ENCODE results near the gene SCRN1. TPM values are rescaled to one million over a fixed set of nuclear protein-coding genes. Genes with fewer than 3 reads are reported as not detected.
"Not testable (repeated sequence)": the region's sequence is repeated elsewhere in the genome, so short reads cannot be mapped to it uniquely, and the experiment has no call there.

Gene SCRN1
- polyA plus RNA-seq, 1 donor, result 68.3 TPM

DNA sequence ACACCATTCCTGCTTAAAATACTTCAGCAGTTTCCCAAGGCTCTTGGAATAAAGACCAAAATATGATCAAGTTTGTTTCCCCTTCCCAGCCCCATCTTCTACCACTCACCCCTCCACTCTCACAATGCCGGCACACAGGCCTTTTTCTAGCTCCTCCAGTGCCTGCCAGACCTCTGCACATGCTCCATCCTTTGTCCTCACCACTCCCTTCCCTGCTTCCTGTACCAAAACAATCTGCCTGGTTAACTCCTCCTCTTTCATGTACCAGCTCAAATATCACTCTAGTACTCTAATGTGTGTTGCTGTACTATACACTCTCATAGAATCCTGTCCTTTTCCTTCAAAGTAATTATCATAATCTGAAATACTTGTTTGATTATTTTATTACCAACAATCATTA, 19.4 kb downstream of the SCRN1 start:
- DNase-seq, result no peak

DNA sequence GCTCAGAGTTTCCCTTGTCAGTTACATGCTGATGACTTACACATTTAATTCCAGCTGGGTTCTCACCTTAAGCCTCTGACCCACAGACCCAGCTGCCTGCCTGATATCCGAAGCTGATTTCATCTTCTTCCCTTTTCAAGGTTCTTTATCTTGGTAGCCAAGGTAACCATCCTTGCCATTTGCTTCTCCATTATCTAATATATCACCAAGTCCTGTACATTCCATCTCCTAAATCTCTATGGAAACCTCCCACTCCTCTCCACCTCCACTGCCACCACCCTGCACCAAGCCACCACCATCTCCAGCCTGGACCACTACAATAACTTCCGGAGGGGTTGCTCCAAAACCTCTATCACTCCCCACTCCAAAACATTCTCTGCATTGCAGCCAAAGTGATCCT, 19.9 kb downstream of the SCRN1 start:
- DNase-seq, result no peak

DNA sequence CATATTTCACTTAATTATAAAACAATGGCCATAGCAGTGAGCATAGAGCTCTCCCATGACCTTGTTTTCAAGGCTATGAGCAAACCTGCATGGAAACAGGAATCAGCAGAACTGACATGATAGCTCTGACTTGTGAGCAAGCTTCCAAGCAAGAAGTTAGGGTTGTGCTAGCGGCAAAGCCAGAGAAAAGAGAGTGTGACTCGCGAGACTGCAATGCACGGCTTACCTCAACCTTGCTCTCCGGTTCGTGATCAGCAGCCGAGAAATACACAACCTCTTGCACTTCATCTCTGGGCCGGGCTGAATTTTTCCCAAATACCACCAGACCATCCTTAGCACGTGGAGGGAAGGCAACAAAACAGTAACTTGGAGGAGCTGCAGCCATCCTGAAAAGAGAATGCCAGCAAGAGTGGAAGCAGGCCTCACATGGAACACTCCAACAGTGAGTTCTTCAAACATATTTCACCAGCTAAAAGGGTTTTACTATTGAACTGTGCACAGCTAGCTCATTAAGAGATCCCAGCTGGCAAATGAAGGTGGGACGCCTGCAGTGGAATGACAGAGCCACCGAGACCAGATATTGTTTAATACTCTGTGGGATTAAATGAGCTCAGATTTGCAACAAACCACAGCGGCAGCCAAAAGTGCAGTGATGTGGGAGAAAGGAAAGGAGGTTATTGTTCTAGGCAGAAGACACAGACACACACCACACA, 20.8 kb downstream of the SCRN1 start:
- DNase-seq, result no peak

DNA sequence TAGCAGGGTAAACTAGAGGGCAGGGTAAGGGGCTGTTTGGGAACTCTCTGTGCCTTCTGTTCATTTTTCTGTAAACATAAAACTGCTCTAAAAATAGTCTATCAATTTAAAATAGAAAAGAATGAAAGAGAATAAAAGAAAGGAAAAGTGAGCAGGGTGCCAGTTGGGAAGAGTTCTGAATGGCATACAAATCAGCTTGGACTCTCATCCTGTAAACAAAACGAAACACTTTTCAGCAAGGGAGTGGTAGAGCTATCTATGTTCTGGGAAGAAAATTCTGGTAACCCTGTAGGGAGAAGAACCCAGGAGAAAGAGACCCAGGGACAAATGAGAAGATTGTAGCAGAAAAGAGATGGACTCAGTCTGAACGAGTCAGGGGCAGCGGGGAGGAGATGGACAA, 24.6 kb downstream of the SCRN1 start:
- DNase-seq, result no peak

DNA sequence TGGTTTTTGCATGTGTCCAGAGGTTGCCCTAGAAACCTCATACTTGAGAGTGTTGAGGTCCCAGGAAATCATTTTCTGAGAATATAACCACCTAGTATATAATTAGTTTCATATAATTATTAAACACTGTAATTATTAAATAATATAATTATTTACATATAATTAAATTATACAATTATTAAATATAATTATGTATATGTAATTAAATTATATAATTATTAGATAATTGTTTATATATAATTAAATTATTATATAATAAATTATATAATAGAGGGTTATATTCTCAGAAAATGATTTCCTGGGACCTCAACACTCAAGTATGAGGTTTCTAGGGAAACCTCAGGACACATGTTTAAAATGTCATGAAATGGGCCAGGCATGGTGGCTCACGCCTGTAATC, 27.6 kb downstream of the SCRN1 start:
- no peak for DNase-seq

DNA sequence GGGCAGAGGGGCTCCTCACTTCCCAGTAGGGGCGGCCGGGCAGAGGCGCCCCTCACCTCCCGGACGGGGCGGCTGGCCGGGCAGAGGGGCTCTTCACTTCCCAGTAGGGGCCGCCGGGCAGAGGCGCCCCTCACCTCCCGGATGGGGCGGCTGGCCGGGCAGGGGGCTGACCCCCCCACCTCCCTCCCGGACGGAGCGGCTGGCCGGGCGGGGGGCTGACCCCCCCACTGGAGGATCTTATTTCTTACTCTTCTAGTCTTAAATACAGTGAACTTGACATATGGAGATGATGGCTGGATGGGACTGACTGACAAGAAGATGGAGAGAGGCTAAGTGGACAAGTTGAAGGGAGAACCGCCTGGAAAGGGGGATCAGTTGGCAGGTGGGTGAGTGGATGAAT, 28.0 kb downstream of the SCRN1 start:
- DNase-seq, result not testable (repeated sequence)

DNA sequence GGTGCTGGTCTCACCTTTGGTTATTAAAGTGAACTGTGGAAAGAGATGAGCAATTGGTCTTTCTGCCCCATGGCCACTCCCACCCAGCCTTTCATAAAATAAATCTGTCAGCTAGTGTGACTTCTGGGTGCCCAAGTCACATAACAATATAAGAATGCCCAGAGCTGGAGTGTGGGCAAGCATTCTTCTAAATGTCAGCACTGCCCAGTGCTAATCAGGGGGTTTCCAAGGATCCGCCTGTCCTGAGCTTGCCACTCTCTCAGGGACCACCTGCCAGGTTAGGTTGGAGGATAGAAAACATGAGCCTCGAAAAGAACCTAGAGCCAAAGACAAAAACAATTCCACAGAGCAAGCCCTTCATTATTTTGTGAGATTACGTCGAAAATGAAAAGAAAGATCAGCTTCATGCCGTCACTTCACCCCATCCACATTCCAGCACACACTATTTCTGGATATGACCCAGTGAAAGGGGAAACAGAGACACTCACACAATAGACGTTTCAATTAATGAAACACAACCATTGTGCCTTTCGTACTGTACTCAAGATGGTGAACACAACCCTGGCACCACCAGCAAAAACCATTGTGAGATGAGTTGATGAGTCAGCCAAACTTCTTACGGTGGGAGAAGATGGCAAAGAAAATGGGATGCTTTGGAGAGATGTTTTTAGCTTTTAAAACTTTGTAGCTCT, 30.8 kb downstream of the SCRN1 start:
- no peak for DNase-seq

DNA sequence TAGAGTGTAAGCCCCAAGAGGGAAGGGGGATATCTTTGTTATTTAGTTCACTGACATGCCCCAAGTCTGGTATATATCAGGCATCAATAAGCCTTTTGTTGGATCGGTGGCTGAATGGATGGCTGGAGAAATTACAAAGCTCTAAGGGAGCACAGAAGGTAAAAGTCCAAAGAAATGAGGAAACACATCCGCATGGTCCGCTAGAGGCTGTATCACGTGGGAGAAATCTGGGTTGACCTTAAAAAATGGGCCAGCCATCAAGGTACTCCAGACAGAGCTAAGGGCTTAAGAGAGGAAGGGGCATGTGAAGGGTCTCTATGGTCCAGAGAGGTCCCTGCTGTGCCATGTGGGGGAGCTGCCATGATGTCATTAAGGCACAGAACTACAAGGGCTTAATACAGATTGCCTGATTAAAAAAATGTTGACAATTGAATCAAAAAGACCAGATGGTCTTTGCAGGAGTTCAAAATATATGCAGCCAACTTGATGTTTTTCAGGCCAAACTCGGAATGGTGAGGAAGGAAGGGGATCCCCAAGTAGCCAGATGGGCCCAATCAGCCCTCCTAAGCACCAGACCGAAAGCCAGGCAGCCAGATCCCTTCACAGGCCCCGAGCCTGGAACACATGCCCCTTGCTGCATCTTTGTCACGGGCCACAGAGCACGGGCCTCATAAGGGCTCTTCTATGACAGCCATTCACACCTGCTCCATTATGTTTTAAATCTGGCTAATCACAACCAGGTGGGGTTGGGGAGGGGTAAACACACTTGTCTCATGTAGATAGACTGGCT, 31.9 kb downstream of the SCRN1 start:
- no peak for DNase-seq

DNA sequence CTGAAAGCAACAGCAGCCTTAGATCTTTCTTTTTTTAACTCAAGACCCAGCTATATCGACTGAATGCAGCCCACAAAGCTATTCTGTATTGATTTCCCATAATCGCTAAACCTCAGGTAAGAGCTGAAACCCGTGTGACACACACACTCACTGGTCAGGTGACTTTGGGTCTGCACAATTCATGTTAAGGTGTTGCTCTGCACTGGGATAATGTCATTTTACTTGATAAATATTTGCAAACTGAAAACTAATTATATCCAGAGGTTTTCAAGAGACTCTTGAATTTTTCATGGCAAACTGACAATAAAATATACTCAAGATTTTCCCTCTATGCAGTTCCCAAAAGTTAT, 33.1 kb downstream of the SCRN1 start:
- no peak for DNase-seq

DNA sequence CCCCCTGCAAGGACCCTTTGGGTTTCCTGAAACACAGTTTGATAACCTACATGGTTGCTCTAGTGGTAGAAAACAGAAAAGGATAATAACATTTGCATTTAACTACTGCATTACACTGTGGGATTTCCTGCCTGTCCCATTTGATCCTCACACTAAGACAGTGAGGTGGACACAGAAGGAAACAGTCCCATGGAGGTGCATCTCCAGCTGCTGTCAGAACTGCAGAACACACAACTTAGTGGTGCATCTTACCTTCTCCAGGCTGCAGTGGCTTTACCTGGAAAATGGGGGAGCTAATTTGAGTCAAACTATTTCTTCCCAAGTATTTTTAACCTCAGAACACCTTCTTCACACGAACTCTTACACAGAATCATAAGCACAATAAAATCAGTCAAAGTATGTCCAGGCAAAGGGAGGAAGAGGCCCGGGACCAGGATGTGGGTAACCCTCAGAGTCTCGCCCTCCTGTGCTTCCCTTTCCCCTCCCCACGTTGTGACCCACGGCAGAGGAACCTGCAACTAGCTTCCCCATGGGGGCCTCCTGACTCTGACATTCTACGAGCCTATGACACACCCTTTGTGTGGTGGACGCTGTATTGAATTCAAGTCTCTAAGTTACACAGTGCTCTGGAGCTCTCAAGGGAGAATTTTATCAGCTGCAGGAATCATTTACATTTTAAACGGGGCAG, 33.7 kb downstream of the SCRN1 start:
- DNase-seq, result no peak

DNA sequence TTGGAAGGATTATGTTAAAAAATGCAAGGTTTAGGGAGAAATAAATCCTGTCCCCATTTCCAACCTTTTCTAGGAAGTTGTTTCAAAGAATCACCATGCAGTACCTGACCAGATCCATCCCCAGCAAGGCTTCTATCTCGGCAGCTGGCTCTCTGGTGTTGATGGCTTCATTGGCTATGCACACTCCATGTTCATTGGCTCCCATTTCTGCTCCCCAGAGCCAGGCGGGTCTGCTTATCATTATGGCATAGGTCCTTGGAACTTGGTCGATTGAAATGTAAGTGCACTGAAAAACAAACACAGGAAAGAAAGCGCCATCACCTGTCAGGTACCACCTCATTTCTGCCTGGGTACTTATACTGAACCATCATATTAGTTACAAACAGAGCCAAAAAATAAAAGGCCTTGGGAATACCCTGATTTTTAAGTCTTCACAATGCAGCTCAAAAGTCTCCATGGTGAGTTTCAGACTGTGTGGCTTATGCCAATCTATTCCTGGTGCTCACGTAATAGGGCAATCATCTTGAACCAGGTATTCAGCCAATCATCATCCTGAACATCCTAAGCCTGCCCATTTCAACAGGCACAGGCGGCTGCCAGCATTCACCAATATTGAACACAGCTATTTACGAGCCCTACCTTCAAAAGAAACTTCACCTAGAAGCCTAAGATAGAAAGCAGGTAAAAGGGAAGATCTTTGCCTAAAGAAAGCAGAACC, 34.4 kb downstream of the SCRN1 start:
- no peak for DNase-seq

DNA sequence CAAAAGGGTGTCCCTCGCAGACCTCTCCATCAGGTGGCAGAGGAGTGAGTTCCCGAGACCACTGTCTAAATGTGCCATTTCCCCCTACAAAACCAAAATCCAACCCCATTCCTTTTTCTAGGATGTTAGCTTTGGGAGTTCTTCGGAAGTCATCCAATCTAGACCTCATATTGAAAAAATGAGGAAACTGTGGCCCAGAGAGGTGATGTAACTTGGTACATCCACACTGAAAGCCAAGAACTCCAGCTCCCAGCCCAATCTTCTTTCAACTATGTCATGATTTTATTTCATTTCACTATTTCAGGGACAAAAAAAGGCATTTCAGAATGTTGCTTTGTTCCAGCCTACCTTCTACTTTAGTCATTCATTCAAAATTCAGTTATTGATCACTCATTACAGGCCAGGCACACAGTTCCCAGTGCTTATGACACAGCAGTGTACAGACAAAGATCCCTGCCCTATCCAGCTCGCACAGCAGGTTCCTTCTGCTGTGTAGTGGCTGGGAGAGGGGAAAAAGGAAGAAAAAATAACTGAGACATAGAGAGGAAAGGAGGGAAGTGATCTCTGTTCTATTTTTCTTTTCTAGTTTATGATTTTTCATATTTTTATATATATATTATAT, 35.8 kb downstream of the SCRN1 start:
- no peak for DNase-seq

DNA sequence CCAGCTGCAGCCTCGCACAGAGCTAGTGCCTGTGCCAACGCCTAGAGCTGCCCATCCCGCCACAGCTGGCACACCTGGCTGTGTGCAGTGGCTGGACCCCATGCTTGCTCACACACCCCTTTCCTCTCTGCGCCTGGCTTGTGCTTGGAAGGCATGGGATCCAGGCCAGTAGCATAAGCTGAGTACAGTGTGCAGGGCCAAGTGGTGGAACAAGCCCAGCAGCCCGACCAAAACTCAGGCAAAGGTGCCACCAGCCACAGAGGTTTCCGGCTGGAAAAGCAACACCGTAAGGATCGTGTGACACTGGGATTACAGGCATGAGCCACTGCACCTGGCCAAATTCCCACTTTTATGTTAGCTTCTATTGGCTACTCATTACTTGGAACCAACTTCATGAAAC, 38.4 kb downstream of the SCRN1 start:
- DNase-seq, result no peak

DNA sequence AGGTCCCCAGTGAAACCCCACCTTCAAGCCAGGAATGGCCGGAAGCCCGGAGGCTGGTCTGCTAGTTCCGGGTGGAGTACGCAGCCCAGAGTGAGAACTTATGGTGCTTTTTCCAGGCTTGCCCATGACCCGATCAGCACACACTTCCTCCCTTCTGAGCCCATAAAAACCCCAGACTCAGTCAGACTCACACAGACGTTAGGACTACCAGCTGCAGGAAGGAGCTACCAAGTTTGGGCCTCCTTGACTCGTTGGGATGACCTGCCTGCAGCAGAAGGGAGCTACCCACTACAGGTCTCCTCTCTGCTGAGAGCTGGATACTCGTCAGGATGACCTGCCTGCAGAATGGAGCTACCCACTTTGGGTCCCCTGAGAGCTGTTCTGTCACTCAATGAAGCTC, 39.1 kb downstream of the SCRN1 start:
- DNase-seq, result no peak

DNA sequence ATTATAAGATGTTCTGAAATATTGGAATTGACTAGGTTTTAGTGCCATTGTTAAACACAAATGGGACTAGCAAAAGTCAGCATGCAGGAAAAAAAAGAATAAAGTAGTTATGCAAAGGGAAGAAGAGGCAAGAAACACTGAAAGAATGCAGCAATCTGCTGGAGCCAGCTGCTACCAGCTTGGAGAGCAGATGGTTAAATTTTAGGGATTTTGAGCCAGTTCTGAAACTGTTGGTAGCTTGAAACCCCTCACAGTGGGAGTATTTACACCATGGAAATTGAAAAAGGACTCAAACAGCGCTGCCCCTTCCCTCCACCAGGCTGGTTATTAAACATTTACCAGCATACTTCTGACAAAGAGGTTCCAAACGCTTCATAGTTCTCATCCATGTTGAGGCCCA, 41.0 kb downstream of the SCRN1 start:
- no peak for DNase-seq

DNA sequence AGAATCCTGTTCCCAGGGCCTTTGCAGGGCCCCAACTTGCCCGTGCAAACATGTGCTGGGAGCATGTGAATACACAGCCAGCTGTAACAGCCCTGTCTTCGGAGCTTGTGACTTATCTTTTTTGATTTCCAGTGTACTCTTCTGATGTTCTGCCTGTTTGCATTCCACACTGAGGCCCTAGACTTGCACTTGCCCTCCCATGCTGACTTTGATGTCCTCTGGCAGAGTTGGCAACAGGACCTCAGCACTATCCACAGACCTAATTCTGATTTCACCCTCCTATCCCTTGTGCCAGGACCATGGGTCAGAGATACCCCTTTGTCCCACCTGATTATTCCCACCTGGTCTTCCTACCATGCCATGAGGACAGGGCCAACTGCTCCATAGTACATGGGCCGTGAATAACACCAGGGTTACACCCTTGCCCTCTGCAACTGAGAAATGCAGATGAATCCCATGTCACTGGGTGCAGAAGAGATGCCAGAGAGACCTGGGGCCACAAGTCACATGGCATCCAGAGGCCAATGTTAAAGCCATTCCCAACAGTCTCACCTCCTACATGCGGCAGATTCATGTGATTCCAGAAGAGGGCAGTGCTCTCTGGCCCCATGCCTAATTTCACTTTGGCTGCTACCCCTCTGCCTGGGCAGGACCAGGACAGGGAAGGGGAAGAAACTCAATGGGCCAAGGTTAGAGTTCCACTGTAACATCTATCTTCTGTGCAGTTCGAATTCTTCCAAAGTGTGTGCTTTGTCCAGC, 43.0 kb downstream of the SCRN1 start:
- no peak for DNase-seq

DNA sequence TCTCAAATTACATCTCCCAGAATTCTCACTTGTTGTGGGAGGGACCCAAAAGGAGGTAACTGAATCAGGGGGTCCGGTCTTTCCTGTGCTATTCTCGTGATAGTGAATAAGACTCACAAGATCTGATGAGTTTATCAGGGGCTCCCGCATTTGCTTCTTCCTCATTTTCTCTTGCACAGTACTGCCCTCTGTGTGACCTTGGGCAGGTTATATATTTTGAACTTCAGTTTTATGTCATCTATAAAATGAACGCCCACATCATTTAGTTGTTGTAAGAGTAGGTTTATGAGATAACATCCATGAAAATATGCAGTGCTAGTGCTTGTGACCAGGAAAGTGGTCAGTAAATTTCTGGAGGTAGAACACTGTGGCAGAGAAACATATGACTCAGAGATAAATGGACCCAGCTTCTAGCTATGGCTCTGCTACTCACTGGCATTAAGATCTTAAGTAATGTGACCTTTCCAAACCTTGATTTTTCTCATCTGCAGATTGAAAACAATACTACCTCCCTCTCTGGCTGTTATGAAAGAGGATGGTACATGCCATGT, 44.3 kb downstream of the SCRN1 start:
- DNase-seq, result no peak

DNA sequence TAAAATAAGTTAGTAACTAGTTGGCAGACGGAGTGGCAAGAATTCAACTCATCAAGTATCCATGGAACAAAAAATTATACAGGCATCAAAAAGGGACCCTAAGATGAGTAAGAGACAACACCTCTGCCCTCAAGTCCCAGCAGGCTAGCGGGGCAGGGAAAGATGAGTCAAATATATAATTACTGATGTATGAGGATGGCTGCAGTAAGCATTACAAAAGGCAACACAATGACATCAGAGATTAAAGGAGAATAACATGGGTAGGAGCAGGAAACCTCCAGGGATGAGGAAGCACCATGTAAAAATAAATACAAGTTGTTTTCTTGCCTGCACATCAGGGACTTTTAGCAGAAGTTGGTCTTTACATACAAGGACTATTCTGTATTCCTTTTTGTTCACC, 49.4 kb downstream of the SCRN1 start:
- no peak for DNase-seq

DNA sequence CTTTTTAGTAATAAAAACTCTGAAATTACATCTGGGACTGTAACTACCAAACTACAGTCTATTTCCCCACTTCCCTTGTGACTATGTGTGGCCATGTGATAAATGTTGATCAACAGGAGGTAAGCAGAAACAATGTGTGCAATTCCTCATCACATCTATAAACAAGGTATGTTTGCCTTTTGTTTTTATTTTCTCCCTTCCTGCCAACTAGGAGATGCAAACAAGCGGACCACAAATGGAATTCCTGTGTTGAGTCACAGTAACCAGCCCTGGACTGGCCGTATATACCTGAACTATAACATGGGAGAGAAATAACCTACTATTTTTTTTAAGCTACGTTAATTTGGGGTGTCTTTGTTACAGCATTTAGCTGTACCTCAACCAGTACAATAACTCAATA, 52.5 kb downstream of the SCRN1 start:
- DNase-seq, result no peak

DNA sequence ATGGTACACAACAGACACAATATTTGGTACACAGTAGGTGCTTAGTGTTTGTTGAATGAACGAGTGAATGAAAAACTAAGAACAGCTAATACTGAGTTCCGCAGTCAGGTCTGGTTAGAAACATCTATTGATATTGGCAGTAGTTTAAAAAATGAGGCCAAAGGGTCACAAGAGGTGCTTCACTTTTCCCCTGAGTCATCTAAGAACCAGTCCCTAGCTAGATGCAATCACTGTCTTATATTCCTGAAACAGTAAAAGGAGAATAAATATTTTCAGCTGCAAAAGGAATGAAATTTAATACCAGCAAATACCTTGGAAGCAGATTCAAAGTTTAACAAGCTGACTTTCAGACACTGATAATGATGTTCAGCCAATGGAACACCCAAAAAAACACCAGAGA, 54.5 kb downstream of the SCRN1 start:
- DNase-seq, result no peak

All from left kidney (tissue), 2 donors.